ENCODE results near the gene NCOR1. TPM values are rescaled to one million over a fixed set of nuclear protein-coding genes. Genes with fewer than 3 reads are reported as not detected.
"Not testable (repeated sequence)": the region's sequence is repeated elsewhere in the genome, so short reads cannot be mapped to it uniquely, and the experiment has no call there.

The NCOR1 gene
- total RNA-seq, 1 donor from 2014 or later: 129 TPM

GRCh38 chr17:16187642-16188041, 27.7 kb downstream of the NCOR1 start:
- no peak for TF ChIP-seq CTCF (conservative IDR thresholded peaks at IDR 0.05)
- no peak for DNase-seq (ENCODE audit: low read depth, low spot score)
- Mint-ChIP-seq H3K4me1 (no peaks in the 10 kb centered on the region), H3K27ac (ENCODE audit: unreplicated experiment) (no peak overlapping the region), H3K36me3 (ENCODE audit: low read depth) (peaks cover 14% of the 10 kb centered on the region), H3K4me3 (no peak overlapping the region), H3K9me3 (no peaks in the 10 kb centered on the region), H3K27me3 (ENCODE audit: low read depth) (no peaks in the 10 kb centered on the region)

GRCh38 chr17:16181581-16181980, 33.8 kb downstream of the NCOR1 start:
- no peak for TF ChIP-seq CTCF (conservative IDR thresholded peaks at IDR 0.05)
- Mint-ChIP-seq H3K9me3 (peaks cover 3% of the 10 kb centered on the region), H3K27me3 (ENCODE audit: low read depth) (no peaks in the 10 kb centered on the region), H3K4me1 (no peaks in the 10 kb centered on the region), H3K27ac (ENCODE audit: unreplicated experiment) (no peak overlapping the region), H3K4me3 (no peak overlapping the region), H3K36me3 (ENCODE audit: low read depth) (peaks cover 26% of the 10 kb centered on the region)
- no peak for DNase-seq (ENCODE audit: low read depth, low spot score)

- Mint-ChIP-seq H3K27ac (ENCODE audit: unreplicated experiment) (no peak overlapping the region), H3K4me3 (no peak overlapping the region), H3K9me3 (peaks cover 3% of the 10 kb centered on the region), H3K4me1 (no peaks in the 10 kb centered on the region), H3K36me3 (ENCODE audit: low read depth) (peaks cover 17% of the 10 kb centered on the region), H3K27me3 (ENCODE audit: low read depth) (no peaks in the 10 kb centered on the region)
- TF ChIP-seq CTCF (conservative IDR thresholded peaks at IDR 0.05): no peak
- no peak for DNase-seq (ENCODE audit: low read depth, low spot score)
Measured at GRCh38 chr17:16178836-16179235, 36.5 kb downstream of the NCOR1 start.

GRCh38 chr17:16171613-16172012, 43.7 kb downstream of the NCOR1 start:
- H3K27me3 Mint-ChIP-seq (ENCODE audit: low read depth): no peaks in the 10 kb centered on the region
- peaks cover 5% of the 10 kb centered on the region for H3K36me3 Mint-ChIP-seq (ENCODE audit: low read depth)
- no peaks in the 10 kb centered on the region for H3K4me1 Mint-ChIP-seq
- no peak for DNase-seq (ENCODE audit: low read depth, low spot score)
- no peak overlapping the region for H3K4me3 Mint-ChIP-seq
- no peak overlapping the region for H3K27ac Mint-ChIP-seq (ENCODE audit: unreplicated experiment)
- H3K9me3 Mint-ChIP-seq: no peaks in the 10 kb centered on the region
- no peak for TF ChIP-seq CTCF (conservative IDR thresholded peaks at IDR 0.05)

- not testable (repeated sequence) for H3K27ac Mint-ChIP-seq (ENCODE audit: unreplicated experiment); DNase-seq (ENCODE audit: low read depth, low spot score); H3K27me3 Mint-ChIP-seq (ENCODE audit: low read depth); H3K4me1 Mint-ChIP-seq; H3K9me3 Mint-ChIP-seq; H3K36me3 Mint-ChIP-seq (ENCODE audit: low read depth); H3K4me3 Mint-ChIP-seq
Measured at GRCh38 chr17:16166766-16167165, 48.6 kb downstream of the NCOR1 start.

GRCh38 chr17:16158714-16159113, 56.6 kb downstream of the NCOR1 start:
- Mint-ChIP-seq H3K27ac (ENCODE audit: unreplicated experiment) (no peak overlapping the region), H3K27me3 (ENCODE audit: low read depth) (no peaks in the 10 kb centered on the region), H3K36me3 (ENCODE audit: low read depth) (peaks cover 13% of the 10 kb centered on the region), H3K4me1 (peaks cover 10% of the 10 kb centered on the region), H3K9me3 (no peaks in the 10 kb centered on the region), H3K4me3 (no peak overlapping the region)
- DNase-seq (ENCODE audit: low read depth, low spot score): no peak
- TF ChIP-seq CTCF (conservative IDR thresholded peaks at IDR 0.05): no peak

Measured in neural crest cell (in vitro differentiated cells).